Midbrain (tissue), 1 donor: ENCODE data around the gene MGMT.

Experiments
- DNase-seq: peaks from one replicate; lab custom pipeline; 2025; lab: John Stamatoyannopoulos, UW

The MGMT gene

DNA sequence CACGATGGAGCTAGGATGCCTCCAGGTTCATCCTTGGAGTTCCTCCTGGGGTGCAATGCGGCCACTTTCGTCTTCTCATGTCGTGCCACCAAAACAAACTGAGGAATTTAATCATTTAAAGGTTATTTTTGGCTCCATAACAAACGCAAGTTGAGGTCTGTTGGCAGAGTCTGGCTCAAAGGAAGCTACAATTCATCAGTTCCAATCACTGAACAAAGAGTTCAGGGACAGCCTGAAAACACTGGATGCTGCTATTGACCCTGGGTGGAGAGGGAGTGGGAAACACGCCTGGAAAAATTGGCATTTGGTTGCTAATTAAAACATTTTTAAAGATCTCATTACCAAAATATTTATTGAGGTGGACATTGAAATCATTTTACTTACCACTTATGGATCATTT lies 11.4 kb upstream of the MGMT start:
- DNase-seq, result no peak

DNA sequence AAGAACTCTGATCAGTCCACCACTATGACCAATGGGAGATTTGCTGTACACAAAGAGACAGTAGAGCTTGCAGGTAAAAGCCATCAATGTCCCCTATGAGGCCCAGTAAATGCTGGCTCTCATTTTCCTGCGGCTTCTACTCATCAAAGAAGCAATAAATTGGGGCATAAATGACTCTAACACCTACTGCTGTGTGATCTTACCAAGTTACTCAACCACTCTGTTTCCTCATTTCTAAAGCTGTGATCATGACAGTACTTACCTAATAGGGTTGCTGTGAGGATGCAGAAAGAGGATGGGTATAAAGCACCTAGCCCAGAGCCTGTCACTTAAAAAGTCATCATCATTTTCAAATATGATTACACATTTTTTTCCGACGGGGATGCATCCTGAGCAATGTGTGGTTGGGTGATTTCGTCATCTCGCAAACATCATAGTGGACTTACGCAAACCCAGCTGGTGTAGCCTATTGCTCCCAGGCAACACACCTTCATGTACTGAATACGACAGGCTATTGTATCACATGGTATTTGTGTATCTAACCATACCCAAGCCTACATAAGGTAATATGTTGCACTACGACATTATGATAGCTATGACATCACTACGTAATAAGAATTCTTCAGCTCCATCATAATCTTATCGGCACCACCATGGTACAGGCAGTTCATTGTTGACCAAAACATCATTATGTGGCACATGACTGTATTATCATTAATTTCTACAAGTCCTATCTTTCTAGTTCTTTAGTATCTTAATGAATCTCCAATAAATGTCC lies 7.1 kb upstream of the MGMT start:
- no peak for DNase-seq

DNA sequence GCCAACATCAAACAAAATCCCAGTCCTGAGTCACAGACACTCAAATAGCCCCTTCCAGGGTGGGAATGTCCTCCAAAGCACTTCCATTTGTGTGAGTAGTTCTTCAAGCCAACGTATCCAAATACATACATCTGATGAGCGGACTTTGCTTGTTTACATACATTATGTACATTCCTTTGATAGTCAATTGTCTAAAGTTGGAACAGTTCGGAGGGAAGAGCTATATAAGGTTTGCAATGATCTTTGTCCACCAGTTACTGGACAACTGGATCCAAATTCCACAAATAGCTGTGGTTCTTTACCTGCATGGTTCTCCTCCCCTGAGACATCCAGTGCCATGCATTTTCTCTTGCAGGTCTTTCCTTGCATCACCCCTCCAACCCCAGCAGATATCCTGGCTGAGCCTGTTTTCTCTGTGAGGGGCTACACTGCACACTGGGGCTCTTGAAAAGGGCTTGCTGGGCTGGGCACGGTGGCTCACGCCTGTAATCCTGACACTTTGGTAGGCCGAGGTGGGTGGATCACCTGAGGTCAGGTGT lies 4.7 kb upstream of the MGMT start:
- no peak for DNase-seq

DNA sequence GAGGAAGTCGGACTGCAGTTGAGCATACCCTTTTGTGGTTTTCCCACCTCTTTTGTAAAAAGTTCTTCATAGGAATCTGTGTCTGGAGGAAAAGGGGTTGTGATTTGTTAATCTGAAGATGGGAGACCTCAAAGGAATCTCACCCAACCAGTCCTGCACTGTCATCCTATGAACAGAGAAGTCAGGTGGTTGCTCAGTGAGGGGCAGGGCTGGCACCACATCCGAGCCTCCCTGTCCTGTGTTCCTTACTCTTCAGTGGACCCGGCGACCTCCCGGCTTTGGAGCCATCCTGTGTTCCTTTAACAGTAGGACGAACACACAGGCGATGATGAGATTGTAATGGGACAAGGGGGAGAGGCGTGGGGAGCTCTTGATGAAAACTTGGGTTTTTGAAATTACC lies 2.8 kb upstream of the MGMT start:
- DNase-seq, result no peak

DNA sequence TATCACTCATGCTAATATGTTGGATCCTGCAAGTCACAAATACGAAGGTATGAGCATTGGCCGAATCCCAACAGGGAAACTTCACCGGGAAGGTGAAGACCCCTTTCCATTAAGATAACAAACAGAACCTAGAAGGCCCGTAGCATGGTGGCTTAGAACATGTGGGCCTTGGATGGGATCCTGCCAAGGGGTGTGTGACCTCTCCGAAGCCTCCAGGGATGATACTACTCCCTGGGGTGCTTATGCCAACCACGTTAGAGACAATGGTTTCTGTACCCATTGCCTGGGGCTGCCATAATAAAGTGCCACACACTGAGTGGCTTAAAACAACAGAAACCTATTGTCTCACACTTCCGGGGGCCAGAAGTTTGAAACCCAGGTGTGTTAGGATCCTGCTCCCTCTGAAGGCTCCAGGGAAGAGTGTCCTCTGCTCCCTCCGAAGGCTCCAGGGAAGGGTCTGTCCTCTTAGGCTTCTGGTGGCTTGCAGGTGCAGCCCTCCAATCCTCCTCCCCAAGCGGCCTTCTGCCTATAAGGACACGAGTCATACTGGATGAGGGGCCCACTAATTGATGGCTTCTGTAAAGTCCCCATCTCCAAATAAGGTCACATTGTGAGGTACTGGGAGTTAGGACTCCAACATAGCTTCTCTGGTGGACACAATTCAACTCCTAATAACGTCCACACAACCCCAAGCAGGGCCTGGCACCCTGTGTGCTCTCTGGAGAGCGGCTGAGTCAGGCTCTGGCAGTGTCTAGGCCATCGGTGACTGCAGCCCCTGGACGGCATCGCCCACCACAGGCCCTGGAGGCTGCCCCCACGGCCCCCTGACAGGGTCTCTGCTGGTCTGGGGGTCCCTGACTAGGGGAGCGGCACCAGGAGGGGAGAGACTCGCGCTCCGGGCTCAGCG lies 992 bp upstream of the MGMT start:
- no peak for DNase-seq

DNA sequence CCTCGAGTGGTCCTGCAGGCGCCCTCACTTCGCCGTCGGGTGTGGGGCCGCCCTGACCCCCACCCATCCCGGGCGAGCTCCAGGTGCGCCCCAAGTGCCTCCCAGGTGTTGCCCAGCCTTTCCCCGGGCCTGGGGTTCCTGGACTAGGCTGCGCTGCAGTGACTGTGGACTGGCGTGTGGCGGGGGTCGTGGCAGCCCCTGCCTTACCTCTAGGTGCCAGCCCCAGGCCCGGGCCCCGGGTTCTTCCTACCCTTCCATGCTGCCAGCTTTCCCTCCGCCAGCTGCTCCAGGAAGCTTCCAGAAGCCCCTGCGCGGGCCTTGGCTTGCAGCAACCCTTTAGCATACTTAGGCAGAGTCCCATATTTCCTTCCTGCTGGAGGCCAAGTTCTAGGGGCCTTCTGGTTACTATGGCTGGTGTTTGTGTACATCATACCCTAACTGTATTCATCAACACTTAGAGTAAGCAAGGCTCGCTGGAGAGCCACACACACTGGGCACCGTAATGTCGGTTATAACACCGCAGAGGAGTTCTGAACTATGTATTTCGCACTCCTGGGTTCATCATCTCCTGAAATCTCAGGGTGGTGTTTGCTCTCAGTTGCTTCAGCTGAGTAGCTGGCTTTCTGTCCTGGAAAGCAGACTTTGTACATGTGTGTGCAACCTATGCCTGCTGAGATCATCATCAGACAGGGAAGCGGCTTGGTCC lies 471 bp downstream of the MGMT start:
- no peak for DNase-seq

DNA sequence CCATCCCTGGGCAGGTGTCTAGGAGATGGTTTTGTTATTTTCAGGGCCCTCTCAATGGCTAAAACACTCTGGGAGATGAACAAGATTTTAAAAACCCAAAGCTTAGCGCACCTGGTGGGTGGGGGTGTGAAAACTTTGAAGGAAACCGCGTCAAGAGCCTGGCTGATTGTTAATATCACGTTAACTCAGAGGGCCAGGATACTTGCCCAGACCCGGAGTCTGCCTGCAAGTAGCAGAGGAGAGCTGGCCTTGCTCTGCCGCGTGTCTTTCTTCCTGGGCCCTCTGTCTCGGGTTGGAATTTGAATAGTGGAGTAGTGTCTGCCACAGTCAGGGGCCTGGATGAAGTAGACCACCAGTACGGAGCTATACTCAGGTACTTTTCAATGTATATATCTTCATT lies 1.1 kb downstream of the MGMT start:
- DNase-seq, result no peak

DNA sequence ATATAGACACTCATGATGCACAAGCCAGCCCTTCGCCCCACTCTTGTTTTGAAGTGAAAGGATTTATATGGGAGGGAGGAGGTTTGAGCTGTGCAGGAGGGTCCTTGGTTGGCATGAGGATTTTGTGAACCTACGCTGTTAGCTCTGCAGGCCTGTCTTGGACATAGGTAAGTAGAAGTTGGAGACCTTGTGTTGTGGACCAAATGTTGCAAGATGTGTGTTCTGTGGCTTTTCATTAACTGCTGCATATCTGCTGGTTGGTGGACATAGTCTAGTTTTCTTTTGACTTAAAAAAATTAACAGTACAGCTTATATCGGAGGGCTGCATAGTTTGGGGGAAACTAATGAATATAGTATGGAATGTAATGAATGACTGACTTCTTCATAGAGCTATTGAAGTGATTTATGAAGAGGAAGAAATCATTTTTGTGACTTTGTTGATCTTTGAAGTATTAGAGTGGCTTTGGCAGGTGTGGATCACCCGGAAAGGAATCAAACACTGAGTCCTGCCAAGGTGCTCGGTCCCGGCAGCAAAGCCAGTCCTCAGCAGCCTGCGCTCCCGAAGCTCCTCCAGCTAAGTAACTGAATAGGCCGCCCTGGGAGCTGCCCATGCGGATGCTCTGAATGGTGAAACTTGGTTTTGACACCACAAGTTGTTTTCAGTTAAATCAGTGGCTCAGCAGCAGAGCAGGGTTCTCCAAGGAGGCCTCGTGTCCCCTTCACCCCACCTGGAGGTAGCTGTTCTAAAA lies 3.2 kb downstream of the MGMT start:
- no peak for DNase-seq

DNA sequence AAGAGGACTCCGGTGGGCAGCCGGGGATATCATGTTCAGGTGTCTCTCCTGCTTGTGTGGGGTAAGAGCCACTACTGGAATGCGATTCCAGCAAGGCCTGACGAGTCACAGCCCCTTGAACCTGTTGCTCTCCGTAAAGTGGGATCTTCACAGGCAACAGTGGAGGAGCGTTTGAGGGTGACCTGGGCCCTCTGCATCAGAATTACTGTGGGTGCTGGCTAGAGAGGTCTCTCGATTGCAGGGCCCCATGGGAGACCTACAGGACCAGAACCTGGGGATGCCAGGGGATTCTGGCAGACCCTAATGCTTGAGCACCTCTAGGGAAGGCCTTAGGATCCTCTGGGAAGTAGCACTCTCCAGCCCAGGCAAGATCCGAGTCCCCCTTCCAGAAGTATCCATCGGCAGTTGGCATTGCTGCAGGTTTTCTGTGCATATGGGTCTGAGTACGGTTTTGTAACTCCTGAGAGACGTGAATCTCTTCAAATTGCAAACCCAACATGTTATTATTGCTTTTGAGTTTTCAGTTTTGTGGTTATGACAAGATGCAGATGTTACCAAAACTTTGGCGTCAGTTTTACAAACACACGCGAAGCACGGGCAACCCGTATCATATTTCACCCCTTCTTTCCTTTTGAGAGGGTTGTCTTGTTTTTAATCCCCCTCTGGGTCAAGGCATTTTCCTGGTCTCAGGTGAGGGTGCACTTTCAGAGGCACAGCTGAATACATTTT lies 4.6 kb downstream of the MGMT start:
- DNase-seq, result no peak

DNA sequence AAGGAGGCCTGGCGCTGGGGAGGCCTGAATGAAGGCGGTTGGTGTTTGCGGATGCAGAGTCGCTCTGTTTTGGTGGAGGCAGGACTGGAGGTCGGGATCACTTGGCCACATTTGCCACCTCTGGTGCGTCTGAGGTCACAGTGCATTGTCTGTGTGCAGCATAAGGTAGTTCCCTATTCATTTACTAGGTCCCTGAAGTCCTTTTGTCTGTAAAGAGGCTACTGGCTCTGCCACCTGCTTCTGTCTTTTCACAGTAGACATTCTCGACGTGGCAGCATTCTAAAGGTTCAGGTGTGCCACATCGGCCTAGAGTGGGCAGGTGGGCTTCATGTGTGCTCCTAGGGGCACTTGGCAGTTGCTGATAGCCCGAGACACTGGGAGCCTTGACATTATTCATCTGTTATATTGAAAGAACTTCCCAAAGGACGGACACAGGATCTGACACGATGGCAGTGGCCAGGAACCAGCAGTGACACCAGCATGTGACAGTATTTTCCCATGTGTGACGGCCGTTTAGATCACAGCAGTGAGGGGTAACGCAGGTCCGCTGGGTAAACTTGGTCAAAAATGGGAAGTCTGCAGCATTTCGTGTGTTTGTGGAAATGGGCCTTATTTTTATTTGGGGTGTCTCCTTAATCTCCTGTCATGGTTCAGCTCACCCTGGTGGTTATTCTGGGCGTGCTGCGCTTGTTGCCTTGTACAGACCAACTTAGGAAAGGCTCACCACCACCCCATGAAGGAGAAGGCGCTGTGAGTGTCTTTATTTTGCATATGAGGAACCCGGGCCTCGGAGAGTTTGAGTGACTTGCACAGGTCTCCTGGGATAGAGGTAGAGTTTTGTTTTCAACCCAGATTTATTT lies 5.9 kb downstream of the MGMT start:
- no peak for DNase-seq

DNA sequence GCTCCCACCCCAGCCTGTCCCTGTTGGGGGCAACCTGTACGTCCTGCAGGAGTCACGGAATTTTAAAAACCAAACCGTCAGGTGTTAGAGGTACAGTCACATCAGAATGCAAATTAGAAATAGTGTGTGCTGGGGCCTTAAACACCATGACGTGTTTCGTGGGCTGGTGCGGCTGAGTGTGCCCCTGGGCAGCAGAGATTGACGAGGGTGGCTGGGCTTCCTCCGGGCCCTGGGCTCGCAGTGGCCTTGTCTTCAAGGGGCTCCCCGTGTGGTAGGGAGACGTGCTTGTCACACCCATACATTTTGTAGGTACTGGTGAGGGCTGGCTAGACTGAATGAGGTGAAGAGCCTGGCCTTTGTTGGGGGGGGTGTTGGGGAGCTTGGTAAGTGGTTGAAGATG lies 7.6 kb downstream of the MGMT start:
- DNase-seq, result no peak

DNA sequence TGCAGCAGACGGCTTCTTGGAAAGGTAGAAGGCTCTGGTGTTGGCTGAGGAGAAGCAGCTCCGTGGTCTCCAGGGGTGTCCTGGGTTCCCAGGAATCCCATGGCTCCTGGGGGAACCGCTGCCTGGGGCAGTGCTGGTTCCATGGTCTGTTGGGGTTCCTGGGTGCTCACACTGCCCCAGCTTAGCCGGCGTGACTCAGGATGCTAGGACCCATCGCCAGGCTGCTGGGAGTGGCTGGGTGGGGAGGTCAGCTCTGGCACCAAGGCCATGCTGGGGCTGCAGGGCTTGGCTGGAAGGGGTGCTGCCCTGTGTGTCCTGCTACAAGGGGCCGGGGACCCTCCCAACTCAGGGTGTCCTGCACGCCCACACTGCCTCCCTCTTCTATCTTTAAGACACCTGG lies 9.4 kb downstream of the MGMT start:
- no peak for DNase-seq

DNA sequence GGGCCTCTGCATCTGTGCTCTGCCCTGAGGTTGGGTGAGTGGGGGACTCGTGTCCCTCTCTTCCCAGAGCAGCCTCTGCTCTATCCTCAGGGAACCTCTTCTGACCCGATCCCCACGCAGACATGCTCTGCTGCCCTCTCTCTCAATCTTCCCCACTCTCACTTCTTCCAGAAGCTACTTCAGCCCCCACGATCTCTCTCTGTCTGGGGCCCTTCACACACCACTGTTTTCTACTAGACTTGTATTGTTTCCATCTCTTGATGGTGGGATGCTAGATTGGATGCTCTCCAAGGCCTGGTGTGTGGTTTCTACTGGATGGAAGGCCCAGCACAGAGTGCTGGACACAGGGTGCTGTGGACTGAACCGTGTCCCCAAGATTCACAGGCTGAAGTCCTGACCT lies 10.0 kb downstream of the MGMT start:
- DNase-seq, result no peak

DNA sequence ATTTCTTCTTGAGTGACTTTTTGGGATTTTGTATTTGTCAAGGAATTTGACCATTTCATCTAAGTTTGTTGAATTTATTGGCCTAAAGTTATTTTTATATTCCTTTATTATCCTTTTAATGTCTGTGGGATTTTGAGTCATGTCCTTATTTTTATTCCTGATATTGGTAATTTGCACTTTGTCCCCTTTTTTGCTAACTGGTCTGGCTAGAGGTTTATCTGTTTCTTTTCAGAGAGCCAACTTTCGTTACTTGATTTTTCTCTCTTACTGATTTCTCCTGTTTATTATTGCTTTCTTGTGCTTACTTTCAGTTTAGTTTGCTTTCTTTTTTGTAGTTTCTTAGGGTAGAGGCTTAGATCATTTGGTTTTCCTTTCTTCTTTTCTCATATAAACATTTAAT lies 14.6 kb downstream of the MGMT start:
- DNase-seq, result no peak

DNA sequence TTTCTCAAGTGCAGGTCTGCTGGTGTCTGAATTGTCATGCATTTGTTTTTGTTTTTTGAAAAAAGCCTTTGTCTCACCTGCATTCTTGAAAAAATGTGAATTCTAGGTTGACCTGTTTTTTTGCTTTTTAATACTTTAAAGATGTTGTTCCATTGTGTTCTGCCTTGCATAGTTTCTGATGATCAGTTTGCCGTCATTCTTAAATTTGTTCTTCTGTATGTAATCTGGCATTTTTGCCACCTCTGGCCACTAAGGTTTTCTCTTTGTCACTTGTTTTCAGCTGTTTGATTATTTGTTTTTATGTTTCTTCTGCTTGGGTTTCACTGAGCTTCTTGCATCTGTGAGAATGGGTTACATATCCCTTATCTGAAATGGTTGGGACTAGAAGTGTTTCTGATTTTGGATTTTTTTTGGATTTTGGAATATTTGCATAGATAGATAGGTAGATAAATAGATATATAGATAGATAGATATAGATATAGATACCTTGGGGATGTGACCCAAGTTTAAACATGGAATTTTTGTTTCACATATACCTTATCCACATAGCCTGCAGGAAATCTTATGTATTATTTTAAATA lies 16.5 kb downstream of the MGMT start:
- no peak for DNase-seq

DNA sequence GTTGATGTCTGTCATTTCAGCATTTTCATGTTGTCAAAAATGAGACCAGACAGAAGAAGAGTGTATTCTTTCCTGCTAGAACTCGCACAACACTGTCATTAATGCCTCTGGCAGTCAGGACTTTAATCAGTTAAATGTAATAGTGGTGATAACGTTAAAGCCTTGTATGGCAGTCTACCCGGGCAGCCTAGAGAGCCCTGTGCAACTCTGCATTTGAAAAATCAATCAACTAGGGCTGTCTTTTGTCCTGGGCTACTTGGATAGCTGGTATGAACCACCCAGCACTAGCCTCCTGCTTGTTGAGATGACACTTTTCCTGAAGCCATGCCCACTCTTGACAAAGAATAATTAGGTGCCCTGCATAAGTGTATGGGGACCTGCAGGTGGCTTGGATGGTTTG lies 19.8 kb downstream of the MGMT start:
- DNase-seq, result no peak

DNA sequence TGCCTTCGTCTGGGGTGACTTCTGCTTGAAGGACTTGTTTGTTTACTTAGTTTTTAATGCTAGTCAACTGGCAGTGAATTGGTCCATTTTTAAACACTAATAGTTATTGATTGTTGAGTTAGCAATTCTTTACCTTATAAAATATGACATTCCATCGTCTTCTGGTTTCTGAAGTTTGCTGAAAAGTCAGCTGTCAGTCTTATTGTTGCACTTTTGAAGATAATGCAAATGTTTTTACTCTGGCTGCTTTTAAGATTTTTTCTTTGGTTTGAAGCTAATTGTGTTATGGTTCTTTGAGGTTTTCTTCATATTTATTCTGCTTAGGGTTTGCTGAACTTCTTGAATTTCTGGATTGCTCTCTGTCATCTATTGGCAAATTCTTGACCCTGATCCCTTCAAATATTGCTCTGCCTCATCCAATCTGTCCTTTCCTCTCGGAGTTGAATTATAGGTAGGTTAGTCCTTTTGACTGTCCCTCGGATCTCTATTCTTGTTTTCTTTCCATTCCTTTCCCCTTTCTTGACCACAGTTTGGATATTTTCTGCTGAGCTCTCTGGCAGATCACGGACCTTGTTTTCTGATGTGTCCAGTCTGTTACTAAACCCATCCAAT lies 24.2 kb downstream of the MGMT start:
- DNase-seq, result no peak

DNA sequence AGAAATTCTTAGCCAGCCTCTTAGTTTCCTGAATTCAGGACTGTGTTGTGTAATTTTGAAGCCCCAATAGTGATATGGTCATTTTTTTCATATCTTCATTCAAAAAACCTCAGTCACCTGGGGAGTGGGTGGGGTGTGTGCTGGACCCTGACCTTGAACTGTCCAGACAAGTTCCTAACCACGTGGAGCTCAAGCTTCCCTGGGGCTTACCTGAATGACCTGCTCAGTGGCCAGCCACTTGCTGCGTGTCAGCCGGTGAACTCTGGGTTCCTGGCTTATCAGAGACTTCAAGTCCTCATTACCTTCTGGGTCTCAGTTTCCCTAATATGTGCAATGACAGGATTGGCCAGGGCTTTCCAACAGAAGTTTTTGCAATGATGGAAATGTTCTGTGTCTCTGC lies 27.1 kb downstream of the MGMT start:
- DNase-seq, result no peak

DNA sequence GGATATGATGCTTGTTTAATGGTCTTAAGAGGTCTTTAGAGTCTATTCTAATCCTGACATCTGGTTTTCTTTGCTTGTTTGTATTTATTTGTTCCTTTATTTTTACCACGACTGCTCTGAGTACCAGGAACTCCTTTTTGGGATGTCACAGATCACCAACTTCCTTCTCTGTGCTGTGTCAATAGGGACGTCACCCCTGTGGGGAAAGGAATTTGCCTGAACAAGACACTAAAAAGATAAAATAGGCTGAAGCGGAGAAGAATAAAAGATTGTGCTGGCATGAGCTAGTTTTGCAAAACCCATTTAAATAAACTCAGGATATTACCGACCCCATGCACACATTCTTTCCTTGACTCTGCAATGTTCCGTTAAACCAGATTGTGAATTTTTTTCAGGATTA lies 27.7 kb downstream of the MGMT start:
- DNase-seq, result no peak
